Pancreas (tissue), 10 donors: ENCODE measurements around the gene NGRN. TPM values are rescaled to one million over a fixed set of nuclear protein-coding genes. Genes with fewer than 3 reads are reported as not detected.
"Not testable (repeated sequence)": the region's sequence is repeated elsewhere in the genome, so short reads cannot be mapped to it uniquely, and the experiment has no call there.

ENCODE experiments used
- ATAC-seq, 4 donors: fragments of 200-7000 bp; cut with Tn5 transposase; one replicate each; pipeline versions ENCODE4 v1.8.0 to v1.9.1; 2020; ENCODE audit warnings: mild to moderate bottlenecking in 4 of 4, moderate library complexity in 4 of 4
- DNase-seq, 6 donors: peaks; one replicate each; pipeline ENCODE4 v3.0.0-alpha.2; 2020
- FAIRE-seq: peaks from 2 replicates; lab custom pipeline; 2012; peaks lifted over from hg19 to GRCh38; lab: Jason Lieb, UNC
- H3K27ac ChIP-seq, 4 donors: fragments of 200-600 bp; sonication (generic); 1 replicate in 3 of 4; 2 replicates in 1 of 4; pipeline versions ENCODE4 v1.5.0 to v1.8.0; 2020
- H3K27me3 ChIP-seq, 4 donors: fragments of 200-600 bp; one replicate each; pipeline ENCODE4 v1.8.0; 2021
- H3K36me3 ChIP-seq, 3 donors: fragments of 200-600 bp; sonication (generic) in 1 of 3; one replicate each; pipeline versions ENCODE4 v1.5.0 to v1.8.0; 2020 to 2021
- H3K4me1 ChIP-seq, 3 donors: fragments of 200-600 bp; one replicate each; pipeline ENCODE4 v1.8.0; 2021
- H3K4me3 ChIP-seq, 4 donors: fragments of 200-600 bp; sonication (generic) in 2 of 4; one replicate each; pipeline versions ENCODE4 v1.5.0 to v1.8.0; 2020 to 2021
- H3K9me3 ChIP-seq, 4 donors: fragments of 200-600 bp; one replicate each; pipeline ENCODE4 v1.8.0; 2021
- WGBS, 2 donors: extraction: QIAGEN DNeasy Blood & Tissue Kit; methylation state at CpG; one replicate each; pipeline ENCODE4 v1.1.7; 2013; 5-methylcytosine and 5-hydroxymethylcytosine counted together
- intact Hi-C, 3 donors: fragments of 100-400 bp; cut with DNase I; formaldehyde crosslinking; loops; one replicate each; pipeline versions ENCODE4 v1.11.1 to v1.14.2; 2022
- polyA plus RNA-seq, 2 donors: library from polyadenylated mRNA; stranded (reverse); fragments of 200-250 nt; gene quantifications; one replicate each; pipeline ENCODE4 v1.2.3, GENCODE V29; 2013
- total RNA-seq, 6 donors: library from RNA; stranded (reverse); fragmentation: NEBNext Ultra II Directional in 4 of 6; extraction: Animal tissue kit (Norgen Biotek cat#: 25700) in 4 of 6; gene quantifications; one replicate each; pipeline versions ENCODE4 v1.2.1 to v1.2.4, GENCODE V29; 2021 to 2023
- TF ChIP-seq, protein P1 (sequence below), 4 donors: fragments of 200-600 bp; sonication (generic) in 3 of 4; IDR thresholded peaks; one replicate each; pipeline versions ENCODE4 v1.5.0 to v1.8.0; 2021; ENCODE audit warnings: antibody characterized with exemption in 4 of 4
- donor health status: healthy with polysubstance abuse.
- donor health status: DM: no; HTN: no; CAD: no; lungs with moderate emphysema.
- donor health status: DM: no; HTN: no; CAD: no.
- donor health status: control.
- donor health status: control.
- donor health status: Bipolar disorder and iron deficiency.
- donor health status: DM: yes; HTN: yes; CAD: no.
- donor health status: DM: no; HTN: no; CAD: no.
- donor health status: DM: no; HTN: no; CAD: no.
- donor health status: DM: yes; HTN: yes; CAD: no.

The NGRN gene
- total and polyA plus RNA-seq, 8 donors, result 19.3 to 46.8 (median 27.1) TPM

DNA sequence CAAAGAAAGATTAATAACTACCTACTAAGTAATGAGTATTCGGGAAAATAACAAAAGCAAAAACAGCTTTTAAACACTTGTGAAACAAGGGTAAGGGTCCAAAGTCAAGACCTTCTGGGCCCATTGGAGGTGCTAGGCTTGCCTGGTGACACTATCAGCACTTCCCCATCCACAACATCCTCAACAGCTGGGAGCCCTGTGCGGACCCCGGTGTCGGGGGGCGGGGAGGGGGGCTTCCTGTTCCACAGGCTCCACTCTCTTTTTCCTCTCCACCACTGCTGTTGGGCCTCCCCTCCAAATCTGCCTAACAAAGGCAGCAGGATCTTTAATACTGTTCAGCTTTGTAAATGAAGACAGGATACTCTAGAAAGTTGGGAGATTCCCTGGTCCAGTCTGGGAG lies 21.6 kb downstream of the NGRN start:
- peaks cover 0 to 1% (median 0%) of the 10 kb centered on the region in 3 donors for H3K4me1 ChIP-seq
- TF ChIP-seq, protein P1, sequence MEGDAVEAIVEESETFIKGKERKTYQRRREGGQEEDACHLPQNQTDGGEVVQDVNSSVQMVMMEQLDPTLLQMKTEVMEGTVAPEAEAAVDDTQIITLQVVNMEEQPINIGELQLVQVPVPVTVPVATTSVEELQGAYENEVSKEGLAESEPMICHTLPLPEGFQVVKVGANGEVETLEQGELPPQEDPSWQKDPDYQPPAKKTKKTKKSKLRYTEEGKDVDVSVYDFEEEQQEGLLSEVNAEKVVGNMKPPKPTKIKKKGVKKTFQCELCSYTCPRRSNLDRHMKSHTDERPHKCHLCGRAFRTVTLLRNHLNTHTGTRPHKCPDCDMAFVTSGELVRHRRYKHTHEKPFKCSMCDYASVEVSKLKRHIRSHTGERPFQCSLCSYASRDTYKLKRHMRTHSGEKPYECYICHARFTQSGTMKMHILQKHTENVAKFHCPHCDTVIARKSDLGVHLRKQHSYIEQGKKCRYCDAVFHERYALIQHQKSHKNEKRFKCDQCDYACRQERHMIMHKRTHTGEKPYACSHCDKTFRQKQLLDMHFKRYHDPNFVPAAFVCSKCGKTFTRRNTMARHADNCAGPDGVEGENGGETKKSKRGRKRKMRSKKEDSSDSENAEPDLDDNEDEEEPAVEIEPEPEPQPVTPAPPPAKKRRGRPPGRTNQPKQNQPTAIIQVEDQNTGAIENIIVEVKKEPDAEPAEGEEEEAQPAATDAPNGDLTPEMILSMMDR (IDR thresholded peaks at IDR 0.05), result no peak
- no peak for ATAC-seq
- DNase-seq, result no peak
- no peak overlapping the region for H3K27ac ChIP-seq
- WGBS, 2 donors, result 53 to 57% methylated on average over 5 of the region's 5 CpGs
- H3K36me3 ChIP-seq, result no peaks in the 10 kb centered on the region
- no peaks in the 10 kb centered on the region for H3K9me3 ChIP-seq
- intact Hi-C loops, result no loop called here
- no peak overlapping the region for H3K4me3 ChIP-seq
- H3K27me3 ChIP-seq, result no peaks in the 10 kb centered on the region
- FAIRE-seq, result no peak

- DNase-seq (no peak), FAIRE-seq (no peak), ATAC-seq (no peak)
- H3K36me3 ChIP-seq, result no peaks in the 10 kb centered on the region
- intact Hi-C loops, result no loop called here
- H3K27ac ChIP-seq, result no peak overlapping the region
- H3K4me3 ChIP-seq, result no peak overlapping the region
- 88 to 91% methylated on average over 6 of the region's 6 CpGs for WGBS, 2 donors
- TF ChIP-seq, protein P1 (IDR thresholded peaks at IDR 0.05), result no peak
- no peaks in the 10 kb centered on the region for H3K9me3 ChIP-seq
- no peaks in the 10 kb centered on the region for H3K4me1 ChIP-seq
- H3K27me3 ChIP-seq, result no peaks in the 10 kb centered on the region
These were observed 22.5 kb downstream of the NGRN start for GRCh38 chr15:90287946-90288345.

GRCh38 chr15:90291679-90292356 lies 26.3 kb downstream of the NGRN start:
- ATAC-seq (peak in 1 of 4 donors; percentile 10), DNase-seq (peak in 4 of 6 donors; percentile 47 to 64 (median 50)), FAIRE-seq (no peak)
- Histone ChIP-seq H3K4me1 (peaks cover 0 to 10% (median 8%) of the 10 kb centered on the region in 3 donors), H3K27me3 (no peaks in the 10 kb centered on the region), H3K9me3 (no peaks in the 10 kb centered on the region), H3K36me3 (no peaks in the 10 kb centered on the region), H3K4me3 (no peak overlapping the region), H3K27ac (no peak overlapping the region)
- TF ChIP-seq, protein P1 (IDR thresholded peaks at IDR 0.05), result no peak
- intact Hi-C loops, result no loop called here
- WGBS, 2 donors, result 65 to 73% methylated on average over 16 of the region's 16 CpGs

- Histone ChIP-seq H3K4me1 (peaks cover 0 to 14% (median 8%) of the 10 kb centered on the region in 3 donors), H3K27ac (peak overlapping the region; percentile 52 to 76 (median 70)), H3K4me3 (peak overlapping the region in 3 of 4 donors; percentile 23 to 47 (median 41))
- peak; percentile 92 to 99 (median 97) for ATAC-seq
- TF ChIP-seq, protein P1 (IDR thresholded peaks at IDR 0.05), result peak; percentile 77 to 95 (median 94)
- H3K36me3 ChIP-seq, H3K27me3 ChIP-seq, intact Hi-C loops, FAIRE-seq, H3K9me3 ChIP-seq: not testable (repeated sequence)
- peak; percentile 93 to 98 (median 96) for DNase-seq
- WGBS, 2 donors, result 32 to 35% methylated on average over 13 of the region's 13 CpGs
These were observed 27.8 kb downstream of the NGRN start for GRCh38 chr15:90293040-90293810.
